Vagina (tissue), 2 donors: Measurements from ENCODE around the gene TMX3. TPM values are rescaled to one million over a fixed set of nuclear protein-coding genes. Genes with fewer than 3 reads are reported as not detected.

Experiments used
- DNase-seq, 2 donors: peaks; one replicate each; pipeline ENCODE4 v3.0.0-alpha.2; 2017; ENCODE audit errors: extremely low spot score in 2 of 2
- H3K27ac ChIP-seq: fragments of 200-600 bp; sonication (generic); one replicate; pipeline ENCODE4 v1.5.1; 2019
- H3K27me3 ChIP-seq: fragments of 200-600 bp; sonication (generic); one replicate; pipeline ENCODE4 v1.5.1; 2019
- H3K36me3 ChIP-seq, 2 donors: fragments of 200-600 bp; sonication (generic); one replicate each; pipeline ENCODE4 v1.5.1; 2017 to 2019
- H3K4me1 ChIP-seq: fragments of 200-600 bp; sonication (generic); one replicate; pipeline ENCODE4 v1.5.1; 2019
- H3K4me3 ChIP-seq, 2 donors: fragments of 200-600 bp; sonication (generic); 1 replicate in 1 of 2; 2 replicates in 1 of 2; pipeline ENCODE4 v1.5.1; 2016 to 2019
- H3K9me3 ChIP-seq: fragments of 200-600 bp; sonication (generic); one replicate; pipeline ENCODE4 v1.5.1; 2019
- POLR2A ChIP-seq, 2 donors: fragments of 450-650 bp; IDR thresholded peaks; one replicate each; pipeline ENCODE4 v1.6.1; 2017; ENCODE audit warnings: antibody characterized with exemption in 2 of 2, mild to moderate bottlenecking in 2 of 2, moderate library complexity in 2 of 2
- POLR2AphosphoS5 ChIP-seq, 2 donors: sonication (generic); formaldehyde crosslinking; IDR thresholded peaks; one replicate each; pipeline ENCODE4 v1.9.0; 2017; ENCODE audit warnings: antibody characterized with exemption in 2 of 2, mild to moderate bottlenecking in 2 of 2, low read depth in 1 of 2; ENCODE audit not compliant: insufficient read depth in 1 of 2
- intact Hi-C: fragments of 100-400 bp; cut with DNase I; formaldehyde crosslinking; loops from one replicate; pipeline ENCODE4 v1.15.1; 2023
- total RNA-seq: library from RNA; depleted of rRNA; stranded (reverse); fragments of >200 nt; gene quantifications from one replicate; pipeline ENCODE4 v1.2.3, GENCODE V29; 2016
- TF ChIP-seq, protein P1 (sequence below), 3 experiments: fragments of 450-650 bp in 2 of 3; fragments of 200-600 bp in 1 of 3; sonication (generic) in 1 of 3; IDR thresholded peaks; one replicate each; pipeline ENCODE4 v1.5.1; 2017 to 2019; ENCODE audit warnings: antibody characterized with exemption in 3 of 3, mild to moderate bottlenecking in 2 of 3, moderate library complexity in 2 of 3

The TMX3 gene
- total RNA-seq, 1 donor from 2014 or later = 32.7 TPM

DNA sequence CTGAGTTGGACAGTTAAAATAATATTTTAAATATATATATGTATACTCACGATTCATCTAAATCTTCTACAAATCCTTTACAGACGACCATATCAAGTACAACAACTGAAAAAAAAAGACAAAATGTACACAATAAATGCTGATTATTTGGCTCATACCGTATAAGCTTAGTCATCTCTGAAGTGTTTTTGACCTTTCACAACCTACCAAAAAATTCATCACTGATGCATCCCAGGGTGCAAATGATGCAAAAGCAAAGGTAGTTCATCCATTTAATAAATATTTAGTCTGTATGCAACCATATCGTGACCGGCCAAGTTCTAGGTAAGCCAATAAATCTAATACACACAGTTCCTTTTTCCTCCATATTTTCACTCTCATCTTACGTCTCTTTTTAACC, 1.1 kb downstream of the TMX3 start:
- Histone ChIP-seq H3K27me3 (no peaks in the 10 kb centered on the region), H3K4me3 (peak overlapping the region; percentile 76 to 91), H3K36me3 (peaks cover 0 to 29% of the 10 kb centered on the region in 2 donors), H3K9me3 (no peaks in the 10 kb centered on the region), H3K4me1 (peaks cover 39% of the 10 kb centered on the region), H3K27ac (peak overlapping the region; percentile 67)
- intact Hi-C loops = no loop called here
- TF ChIP-seq POLR2A (IDR thresholded peaks at IDR 0.05) = no peak
- TF ChIP-seq, protein P1, sequence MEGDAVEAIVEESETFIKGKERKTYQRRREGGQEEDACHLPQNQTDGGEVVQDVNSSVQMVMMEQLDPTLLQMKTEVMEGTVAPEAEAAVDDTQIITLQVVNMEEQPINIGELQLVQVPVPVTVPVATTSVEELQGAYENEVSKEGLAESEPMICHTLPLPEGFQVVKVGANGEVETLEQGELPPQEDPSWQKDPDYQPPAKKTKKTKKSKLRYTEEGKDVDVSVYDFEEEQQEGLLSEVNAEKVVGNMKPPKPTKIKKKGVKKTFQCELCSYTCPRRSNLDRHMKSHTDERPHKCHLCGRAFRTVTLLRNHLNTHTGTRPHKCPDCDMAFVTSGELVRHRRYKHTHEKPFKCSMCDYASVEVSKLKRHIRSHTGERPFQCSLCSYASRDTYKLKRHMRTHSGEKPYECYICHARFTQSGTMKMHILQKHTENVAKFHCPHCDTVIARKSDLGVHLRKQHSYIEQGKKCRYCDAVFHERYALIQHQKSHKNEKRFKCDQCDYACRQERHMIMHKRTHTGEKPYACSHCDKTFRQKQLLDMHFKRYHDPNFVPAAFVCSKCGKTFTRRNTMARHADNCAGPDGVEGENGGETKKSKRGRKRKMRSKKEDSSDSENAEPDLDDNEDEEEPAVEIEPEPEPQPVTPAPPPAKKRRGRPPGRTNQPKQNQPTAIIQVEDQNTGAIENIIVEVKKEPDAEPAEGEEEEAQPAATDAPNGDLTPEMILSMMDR (IDR thresholded peaks at IDR 0.05) = no peak
- TF ChIP-seq POLR2AphosphoS5 (IDR thresholded peaks at IDR 0.05; ENCODE audit: insufficient read depth in 1 of 2, low read depth in 1 of 2) = no peak
- no peak for DNase-seq

- no peaks in the 10 kb centered on the region for H3K9me3 ChIP-seq
- H3K4me3 ChIP-seq = no peak overlapping the region
- intact Hi-C loops = no loop called here
These were observed 1.8 kb downstream of the TMX3 start for GRCh38 chr18:68713131-68713530.

GRCh38 chr18:68707646-68708045, 7.3 kb downstream of the TMX3 start:
- Histone ChIP-seq H3K27ac (no peak overlapping the region), H3K36me3 (peaks cover 0 to 38% of the 10 kb centered on the region in 2 donors), H3K9me3 (no peaks in the 10 kb centered on the region), H3K4me3 (no peak overlapping the region), H3K27me3 (no peaks in the 10 kb centered on the region), H3K4me1 (peaks cover 12% of the 10 kb centered on the region)
- intact Hi-C loops = no loop called here
- DNase-seq = no peak
- TF ChIP-seq POLR2A (IDR thresholded peaks at IDR 0.05) (no peak), POLR2AphosphoS5 (IDR thresholded peaks at IDR 0.05; ENCODE audit: insufficient read depth in 1 of 2, low read depth in 1 of 2) (no peak)
- TF ChIP-seq, protein P1 (IDR thresholded peaks at IDR 0.05) = no peak

More at GRCh38 chr18:68713131-68713530, 1.8 kb downstream of the TMX3 start:
- Histone ChIP-seq H3K27ac (no peak overlapping the region), H3K36me3 (peaks cover 0 to 32% of the 10 kb centered on the region in 2 donors), H3K27me3 (no peaks in the 10 kb centered on the region), H3K4me1 (peaks cover 39% of the 10 kb centered on the region)
- TF ChIP-seq, protein P1 (IDR thresholded peaks at IDR 0.05) = no peak
- TF ChIP-seq POLR2A (IDR thresholded peaks at IDR 0.05) (no peak), POLR2AphosphoS5 (IDR thresholded peaks at IDR 0.05; ENCODE audit: insufficient read depth in 1 of 2, low read depth in 1 of 2) (no peak)
- no peak for DNase-seq

DNA sequence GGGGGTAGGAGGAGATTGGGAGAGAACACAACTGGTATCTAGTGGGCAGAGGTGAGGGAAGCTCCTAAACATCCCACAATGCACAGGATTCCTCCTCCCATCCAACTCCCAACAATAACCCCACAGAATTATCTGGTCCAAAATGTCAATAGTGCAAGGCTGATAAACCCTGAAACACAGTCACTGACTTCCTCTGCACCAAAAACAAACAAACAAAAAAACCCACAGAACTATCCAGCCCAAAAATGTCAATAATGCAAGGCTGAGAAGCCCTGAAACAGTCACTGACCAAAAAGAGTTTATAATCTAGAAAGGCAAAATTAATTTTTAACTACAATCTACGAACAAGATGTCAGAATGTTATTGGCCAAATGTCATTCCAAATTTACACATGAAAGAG, 9.8 kb downstream of the TMX3 start:
- Histone ChIP-seq H3K9me3 (no peaks in the 10 kb centered on the region), H3K4me3 (no peak overlapping the region), H3K4me1 (no peaks in the 10 kb centered on the region), H3K36me3 (peaks cover 0 to 14% of the 10 kb centered on the region in 2 donors), H3K27me3 (no peaks in the 10 kb centered on the region), H3K27ac (no peak overlapping the region)
- TF ChIP-seq POLR2AphosphoS5 (IDR thresholded peaks at IDR 0.05; ENCODE audit: insufficient read depth in 1 of 2, low read depth in 1 of 2) (no peak), POLR2A (IDR thresholded peaks at IDR 0.05) (no peak)
- TF ChIP-seq, protein P1 (IDR thresholded peaks at IDR 0.05) = no peak
- DNase-seq = no peak
- intact Hi-C loops = no loop called here

GRCh38 chr18:68703326-68703725, 11.6 kb downstream of the TMX3 start:
- peaks cover 0 to 6% of the 10 kb centered on the region in 2 donors for H3K36me3 ChIP-seq
- intact Hi-C loops = no loop called here
- no peaks in the 10 kb centered on the region for H3K4me1 ChIP-seq
- H3K9me3 ChIP-seq = no peaks in the 10 kb centered on the region
- H3K4me3 ChIP-seq = no peak overlapping the region
- H3K27ac ChIP-seq = no peak overlapping the region
- TF ChIP-seq POLR2A (IDR thresholded peaks at IDR 0.05) (no peak), POLR2AphosphoS5 (IDR thresholded peaks at IDR 0.05; ENCODE audit: insufficient read depth in 1 of 2, low read depth in 1 of 2) (no peak)
- TF ChIP-seq, protein P1 (IDR thresholded peaks at IDR 0.05) = no peak
- no peaks in the 10 kb centered on the region for H3K27me3 ChIP-seq
- no peak for DNase-seq
